HuH-7 (cell line): ENCODE results near the gene CDH4.

Source experiments
- DNase-seq: peaks from one replicate; pipeline ENCODE4 v3.0.0; 2011; ENCODE audit warnings: low spot score

Gene CDH4

GRCh38 chr20:61671559-61671958, 419.5 kb downstream of the CDH4 start:
- no peak for DNase-seq

GRCh38 chr20:61673152-61673847, 421.2 kb downstream of the CDH4 start:
- no peak for DNase-seq

GRCh38 chr20:61674121-61674520, 422.1 kb downstream of the CDH4 start:
- no peak for DNase-seq

DNA sequence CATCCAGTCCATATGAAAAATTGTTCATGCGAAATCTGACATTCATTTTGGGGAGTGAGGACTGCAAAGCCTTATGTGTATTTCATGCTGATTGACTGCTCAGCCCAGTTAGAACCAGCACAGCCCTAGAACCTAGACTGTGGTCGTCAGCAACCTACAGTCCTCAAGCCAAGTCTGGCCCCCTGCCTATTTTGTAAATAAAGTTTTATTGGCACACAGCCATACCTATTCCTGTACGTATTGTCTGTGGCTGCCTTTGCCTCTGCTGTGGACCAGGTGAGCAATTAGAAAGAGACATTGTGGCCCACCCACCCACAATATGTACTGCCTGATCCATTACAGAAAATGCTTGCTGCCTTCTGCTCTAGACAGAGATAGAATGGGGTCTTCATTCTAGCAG, 422.6 kb downstream of the CDH4 start:
- DNase-seq, result no peak

DNA sequence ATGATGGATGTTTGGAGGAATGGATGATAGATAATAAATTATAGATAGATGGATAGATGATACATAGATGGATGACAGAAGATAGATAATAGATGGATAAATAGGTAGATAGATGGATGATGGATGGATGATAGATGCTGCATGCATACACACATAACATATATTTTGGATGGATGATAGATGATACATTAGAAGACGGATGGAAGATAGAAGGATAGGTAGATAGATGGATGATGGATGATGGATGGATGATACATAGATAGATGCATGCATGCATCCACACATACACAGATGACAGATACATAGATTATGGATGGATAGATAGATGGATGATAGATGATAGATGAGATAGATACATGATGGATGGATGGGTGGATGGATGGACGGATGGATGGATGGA, 425.9 kb downstream of the CDH4 start:
- no peak for DNase-seq

GRCh38 chr20:61678437-61678836, 426.4 kb downstream of the CDH4 start:
- DNase-seq, result no peak

- no peak for DNase-seq
These were observed 427.4 kb downstream of the CDH4 start for GRCh38 chr20:61679473-61679872.

- no peak for DNase-seq
These were observed 428.0 kb downstream of the CDH4 start for GRCh38 chr20:61680096-61680495.

DNA sequence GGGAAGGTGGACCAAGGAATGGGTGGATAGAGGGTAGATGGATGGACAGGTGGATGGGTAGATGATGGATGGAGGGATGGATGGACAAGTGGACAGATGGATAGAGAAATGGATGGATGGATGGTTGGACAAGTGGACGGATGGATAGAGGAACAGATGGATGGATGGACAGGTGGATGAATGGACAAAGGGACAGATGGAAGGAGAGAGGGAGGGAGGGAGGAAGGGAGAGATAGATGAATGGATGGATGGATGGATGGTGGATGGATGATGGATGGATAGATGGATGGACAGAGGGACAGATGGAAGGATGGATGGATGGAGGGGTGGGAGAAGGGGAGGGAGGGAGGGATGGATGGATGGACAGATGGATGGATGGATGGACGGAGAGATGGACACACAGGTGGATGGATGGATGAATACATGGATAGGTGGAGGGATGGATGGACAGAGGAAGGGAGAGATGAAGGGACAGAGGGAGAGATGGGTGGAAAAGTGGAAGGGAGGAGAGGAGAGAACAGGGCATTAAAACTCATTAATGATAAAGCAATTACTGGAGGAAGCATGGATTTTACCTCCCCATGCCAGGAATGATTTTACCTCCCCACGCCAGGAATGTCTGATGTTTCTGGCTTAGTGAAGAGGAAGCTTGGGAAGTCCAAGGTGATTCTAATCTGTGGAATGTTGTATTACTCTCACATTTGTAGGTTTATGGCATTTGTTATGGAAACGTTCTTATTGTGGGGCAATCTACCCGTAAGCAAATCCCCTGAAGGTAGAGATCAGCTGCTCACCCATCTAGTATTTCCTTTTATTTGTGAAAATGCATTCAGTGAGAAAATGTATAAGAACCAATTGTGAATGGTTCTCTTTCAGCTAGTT, 430.3 kb downstream of the CDH4 start:
- DNase-seq, result no peak

GRCh38 chr20:61682996-61683681, 431.1 kb downstream of the CDH4 start:
- DNase-seq, result no peak

- no peak for DNase-seq
These were observed 431.7 kb downstream of the CDH4 start for GRCh38 chr20:61683721-61684120.

- no peak for DNase-seq
These were observed 432.1 kb downstream of the CDH4 start for GRCh38 chr20:61684136-61684535.

GRCh38 chr20:61684583-61685235, 432.6 kb downstream of the CDH4 start:
- DNase-seq, result no peak

DNA sequence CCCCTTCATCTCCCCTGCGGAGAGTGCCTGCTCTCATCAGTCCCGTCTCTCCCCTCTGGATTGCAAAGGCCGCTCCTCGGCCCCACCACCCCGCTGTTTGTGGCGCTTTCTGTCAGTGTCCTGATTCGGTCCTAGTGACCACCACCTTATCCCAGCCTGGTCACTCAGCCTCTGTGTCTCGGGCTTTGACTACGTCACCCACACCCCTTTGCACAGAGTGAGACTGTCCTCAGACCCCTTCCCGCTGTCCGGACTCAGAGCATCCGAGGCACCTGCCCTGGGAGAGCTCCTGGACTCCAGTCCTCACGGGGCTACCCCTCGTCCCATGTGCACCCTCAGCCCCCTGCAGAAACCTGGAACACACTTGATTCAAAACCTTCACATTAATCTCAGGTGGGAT, 433.4 kb downstream of the CDH4 start:
- no peak for DNase-seq

DNA sequence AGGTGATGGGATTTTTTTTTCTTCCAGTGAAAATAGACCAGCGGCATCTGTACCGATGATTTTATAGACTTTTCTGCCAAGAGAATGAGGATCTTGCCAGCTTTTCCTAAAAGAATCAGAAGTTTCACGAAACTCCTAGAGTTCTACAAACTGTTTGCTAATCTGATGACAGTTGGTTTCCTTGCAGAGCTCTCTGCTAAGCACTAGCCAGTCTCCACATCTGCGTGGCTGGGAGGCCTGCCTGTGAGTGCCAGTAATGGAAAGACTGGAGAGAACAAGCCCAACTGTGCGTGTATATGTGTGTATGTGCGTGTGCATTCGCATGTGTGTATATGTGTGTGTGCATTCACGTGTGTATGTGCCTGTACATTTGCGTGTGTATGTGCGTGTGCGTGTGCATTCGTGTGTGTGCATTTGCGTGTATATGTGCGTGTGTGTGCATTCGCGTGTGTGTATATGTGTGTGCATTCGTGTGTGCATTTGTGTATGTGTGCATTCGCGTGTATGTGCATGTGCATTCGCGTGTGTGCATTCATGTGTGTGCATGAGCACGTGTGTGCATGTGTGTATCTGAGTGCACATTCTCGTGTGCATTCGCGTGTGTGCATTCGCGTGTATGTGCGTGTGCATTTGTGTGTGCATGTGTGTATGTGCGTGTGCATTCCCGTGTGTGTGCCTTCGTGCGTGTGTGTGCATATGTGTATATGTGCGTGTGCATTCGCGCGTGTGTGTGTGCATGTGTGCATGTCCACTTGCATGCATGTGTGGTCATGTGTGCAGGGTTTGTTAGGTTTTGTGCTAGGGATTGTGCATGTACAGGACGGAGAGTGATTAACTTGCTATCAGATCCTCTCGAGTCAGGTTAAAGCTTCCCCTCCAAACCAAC, 434.2 kb downstream of the CDH4 start:
- DNase-seq, result no peak

GRCh38 chr20:61688411-61688810, 436.4 kb downstream of the CDH4 start:
- no peak for DNase-seq

GRCh38 chr20:61690150-61690549, 438.1 kb downstream of the CDH4 start:
- DNase-seq, result no peak

DNA sequence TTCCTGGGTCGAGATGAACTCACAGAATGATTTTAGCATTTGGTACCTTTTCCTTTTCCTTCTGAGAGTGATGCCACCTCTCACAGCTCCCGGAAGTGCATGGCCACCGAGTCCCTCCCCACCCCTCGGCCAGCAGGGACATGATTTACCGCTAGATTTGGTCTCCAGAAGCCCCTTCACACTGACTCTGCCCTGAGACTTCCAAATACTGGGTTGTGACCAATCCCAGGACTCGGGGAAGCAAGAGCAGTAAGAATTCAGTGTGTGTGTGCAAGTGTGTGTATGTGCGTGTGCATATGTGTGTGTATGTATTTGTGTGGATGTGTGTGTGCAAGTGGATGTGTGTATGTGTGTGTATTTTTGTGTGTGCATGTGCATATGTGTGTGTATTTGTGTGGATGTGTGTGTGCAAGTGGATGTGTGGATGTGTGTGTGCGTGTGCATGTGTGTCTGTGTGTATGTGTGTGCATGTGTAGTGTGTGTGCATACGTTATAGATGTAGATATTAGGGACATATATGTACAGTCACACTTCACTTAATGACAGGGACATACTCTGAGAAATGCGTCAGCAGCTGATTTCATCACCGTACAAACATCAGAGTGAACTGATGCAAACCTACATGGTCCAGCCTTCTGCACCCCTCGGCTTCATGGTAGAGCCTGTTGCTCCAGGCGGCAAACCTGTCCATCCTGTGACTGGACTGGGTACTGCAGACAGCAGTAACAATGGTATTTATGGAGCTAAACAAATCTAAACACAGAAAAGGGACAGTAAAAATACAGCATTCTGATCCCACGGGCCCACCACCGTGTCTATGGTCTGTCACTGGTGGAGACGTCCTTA, 439.2 kb downstream of the CDH4 start:
- DNase-seq, result no peak

- no peak for DNase-seq
These were observed 439.9 kb downstream of the CDH4 start for GRCh38 chr20:61691978-61692377.

DNA sequence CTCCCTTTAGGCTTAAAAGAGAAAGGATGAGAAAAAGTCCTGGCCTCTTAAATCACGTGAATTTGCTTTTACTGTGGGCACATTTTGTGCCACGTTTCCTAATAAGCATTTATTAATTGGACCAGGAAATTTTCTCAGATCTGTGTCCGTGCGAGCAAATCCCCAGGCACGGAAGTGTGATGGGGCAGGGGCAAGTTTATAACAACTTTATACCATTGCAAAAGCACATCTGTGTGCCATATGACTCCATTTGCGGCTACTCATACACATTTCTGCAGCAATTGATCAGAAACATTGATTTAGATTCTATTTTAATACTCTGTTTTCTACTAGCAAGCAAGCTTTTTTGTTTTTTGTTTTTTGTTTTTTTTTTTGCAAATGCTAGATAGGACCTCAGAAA, 440.4 kb downstream of the CDH4 start:
- no peak for DNase-seq
